Measurements from ENCODE around the gene PIM3. TPM values are rescaled to one million over a fixed set of nuclear protein-coding genes. Genes with fewer than 3 reads are reported as not detected.
A peak's percentile ranks its signal among the peaks of the same experiment; 100 is the strongest.

Gene PIM3
- total RNA-seq, 4 donors from 2014 or later = 98.3 to 138 (median 119) TPM

DNA sequence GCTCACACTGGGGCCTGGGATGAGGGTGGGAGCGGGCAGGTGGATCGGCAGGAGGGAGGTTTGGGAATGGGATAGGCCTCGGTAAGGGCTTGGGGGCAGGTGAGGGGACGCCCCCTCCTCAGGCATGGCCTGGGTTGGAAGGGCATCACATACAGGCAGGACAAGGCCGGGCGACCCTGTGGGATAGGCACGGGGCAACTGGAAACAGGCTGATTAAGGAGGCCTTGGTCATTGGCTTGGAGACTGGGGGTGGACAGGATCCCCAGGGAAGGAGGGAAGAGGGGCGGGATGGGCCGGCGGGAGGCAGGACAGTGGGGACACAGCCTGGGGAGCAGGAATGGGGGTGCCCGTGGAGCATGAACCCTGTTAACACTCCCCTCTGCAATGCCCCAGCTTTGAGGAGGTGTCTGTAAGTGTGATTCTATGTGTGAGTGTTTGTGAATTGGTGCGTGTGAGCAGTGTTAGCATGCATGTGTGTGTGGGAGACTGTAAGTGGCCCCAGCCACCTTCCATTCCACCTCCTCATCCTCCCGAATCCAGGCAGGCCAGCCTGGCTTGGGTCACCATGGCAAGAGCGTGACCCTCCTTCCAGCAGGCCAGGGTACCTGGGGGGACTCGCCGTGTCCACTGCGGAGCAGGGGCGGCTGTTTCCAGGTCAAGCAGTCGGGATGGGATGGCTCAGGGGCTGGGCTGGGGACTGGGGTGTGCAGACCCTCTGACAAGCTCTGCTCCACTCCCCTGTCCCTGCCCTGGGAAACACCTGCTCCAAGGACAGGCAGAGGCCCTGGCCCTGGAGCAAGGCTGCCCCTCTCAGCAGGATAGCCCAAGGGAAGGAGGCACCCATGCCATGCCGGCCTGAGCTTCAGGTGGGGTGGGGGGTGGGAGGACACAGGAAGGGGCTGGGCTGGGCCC lies 3.4 kb upstream of the PIM3 start:
- Histone ChIP-seq H3K27me3 (no peaks in the 10 kb centered on the region), H3K4me1 (peaks cover 0 to 63% (median 23%) of the 10 kb centered on the region in 4 donors), H3K36me3 (peaks cover 3 to 11% (median 8%) of the 10 kb centered on the region in 3 donors), H3K27ac (peak overlapping the region in 3 of 4 donors; percentile 50 to 95 (median 84)), H3K9me3 (no peaks in the 10 kb centered on the region), H3K4me3 (no peak overlapping the region)
- WGBS, 2 donors = 88 to 89% methylated on average over 19 to 20 of the region's 20 CpGs
- TF ChIP-seq, protein P1, sequence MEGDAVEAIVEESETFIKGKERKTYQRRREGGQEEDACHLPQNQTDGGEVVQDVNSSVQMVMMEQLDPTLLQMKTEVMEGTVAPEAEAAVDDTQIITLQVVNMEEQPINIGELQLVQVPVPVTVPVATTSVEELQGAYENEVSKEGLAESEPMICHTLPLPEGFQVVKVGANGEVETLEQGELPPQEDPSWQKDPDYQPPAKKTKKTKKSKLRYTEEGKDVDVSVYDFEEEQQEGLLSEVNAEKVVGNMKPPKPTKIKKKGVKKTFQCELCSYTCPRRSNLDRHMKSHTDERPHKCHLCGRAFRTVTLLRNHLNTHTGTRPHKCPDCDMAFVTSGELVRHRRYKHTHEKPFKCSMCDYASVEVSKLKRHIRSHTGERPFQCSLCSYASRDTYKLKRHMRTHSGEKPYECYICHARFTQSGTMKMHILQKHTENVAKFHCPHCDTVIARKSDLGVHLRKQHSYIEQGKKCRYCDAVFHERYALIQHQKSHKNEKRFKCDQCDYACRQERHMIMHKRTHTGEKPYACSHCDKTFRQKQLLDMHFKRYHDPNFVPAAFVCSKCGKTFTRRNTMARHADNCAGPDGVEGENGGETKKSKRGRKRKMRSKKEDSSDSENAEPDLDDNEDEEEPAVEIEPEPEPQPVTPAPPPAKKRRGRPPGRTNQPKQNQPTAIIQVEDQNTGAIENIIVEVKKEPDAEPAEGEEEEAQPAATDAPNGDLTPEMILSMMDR (IDR thresholded peaks at IDR 0.05) = no peak
- TF ChIP-seq POLR2A (IDR thresholded peaks at IDR 0.05) (no peak), EP300 (IDR thresholded peaks at IDR 0.05) (no peak)
- no peak for DNase-seq (ENCODE audit: low spot score in 2 of 2)

- Histone ChIP-seq H3K9me3 (no peaks in the 10 kb centered on the region), H3K36me3 (peaks cover 3 to 17% (median 12%) of the 10 kb centered on the region in 3 donors), H3K27ac (peak overlapping the region in 2 of 4 donors; percentile 34 to 95), H3K4me3 (no peak overlapping the region), H3K4me1 (peaks cover 0 to 61% (median 28%) of the 10 kb centered on the region in 4 donors), H3K27me3 (no peaks in the 10 kb centered on the region)
- DNase-seq (ENCODE audit: low spot score in 2 of 2) = no peak
- TF ChIP-seq, protein P1 (IDR thresholded peaks at IDR 0.05) = no peak
- TF ChIP-seq POLR2A (IDR thresholded peaks at IDR 0.05) (no peak), EP300 (IDR thresholded peaks at IDR 0.05) (no peak)
- 77 to 83% methylated on average over 9 to 12 of the region's 12 CpGs for WGBS, 2 donors
Observed at GRCh38 chr22:49957826-49958365, 2.7 kb upstream of the PIM3 start.

GRCh38 chr22:49958366-49958921 lies 2.1 kb upstream of the PIM3 start:
- Histone ChIP-seq H3K4me1 (peaks cover 0 to 61% (median 29%) of the 10 kb centered on the region in 4 donors), H3K27me3 (no peaks in the 10 kb centered on the region), H3K36me3 (peaks cover 3 to 22% (median 16%) of the 10 kb centered on the region in 3 donors), H3K4me3 (no peak overlapping the region), H3K9me3 (no peaks in the 10 kb centered on the region), H3K27ac (peak overlapping the region in 2 of 4 donors; percentile 34 to 95)
- 83 to 88% methylated on average over 12 to 14 of the region's 16 CpGs for WGBS, 2 donors
- TF ChIP-seq EP300 (IDR thresholded peaks at IDR 0.05) (no peak), POLR2A (IDR thresholded peaks at IDR 0.05) (no peak)
- TF ChIP-seq, protein P1 (IDR thresholded peaks at IDR 0.05) = no peak
- DNase-seq (ENCODE audit: low spot score in 2 of 2) = no peak

GRCh38 chr22:49958931-49959781 lies 1.4 kb upstream of the PIM3 start:
- TF ChIP-seq EP300 (IDR thresholded peaks at IDR 0.05) (no peak), POLR2A (IDR thresholded peaks at IDR 0.05) (no peak)
- TF ChIP-seq, protein P1 (IDR thresholded peaks at IDR 0.05) = no peak
- WGBS, 2 donors = 73 to 82% methylated on average over 22 to 28 of the region's 29 CpGs
- H3K27me3 ChIP-seq = no peaks in the 10 kb centered on the region
- H3K9me3 ChIP-seq = no peaks in the 10 kb centered on the region
- H3K4me3 ChIP-seq = peak overlapping the region; percentile 38 to 92 (median 86)
- peaks cover 3 to 29% (median 23%) of the 10 kb centered on the region in 3 donors for H3K36me3 ChIP-seq
- no peak for DNase-seq (ENCODE audit: low spot score in 2 of 2)
- H3K27ac ChIP-seq = peak overlapping the region; percentile 86 to 95 (median 92)
- peaks cover 0 to 61% (median 33%) of the 10 kb centered on the region in 4 donors for H3K4me1 ChIP-seq
